CD4-positive, alpha-beta T cell treated with Interleukin-6 for 4 hours (primary cell): ENCODE results near the gene TOR1AIP2.
A peak's percentile ranks its signal among the peaks of the same experiment; 100 is the strongest.
"Not testable (repeated sequence)": the region's sequence is repeated elsewhere in the genome, so short reads cannot be mapped to it uniquely, and the experiment has no call there.

Source experiments
- DNase-seq: peaks from one replicate; pipeline ENCODE4 v3.0.0-alpha.2; 2020; ENCODE audit warnings: mixed read lengths

TOR1AIP2 gene

GRCh38 chr1:179875596-179876299 is 1.9 kb downstream of the TOR1AIP2 start:
- DNase-seq: no peak

- no peak for DNase-seq
These were observed 4.2 kb downstream of the TOR1AIP2 start for GRCh38 chr1:179873438-179873851.

- no peak for DNase-seq
These were observed 5.0 kb downstream of the TOR1AIP2 start for GRCh38 chr1:179872558-179872957.

GRCh38 chr1:179871940-179872339 is 5.7 kb downstream of the TOR1AIP2 start:
- DNase-seq: no peak

GRCh38 chr1:179870870-179871269 is 6.7 kb downstream of the TOR1AIP2 start:
- no peak for DNase-seq

- peak; percentile 72 for DNase-seq
These were observed 9.9 kb downstream of the TOR1AIP2 start for GRCh38 chr1:179867493-179868330.

- no peak for DNase-seq
These were observed 11.0 kb downstream of the TOR1AIP2 start for GRCh38 chr1:179866616-179867015.

- DNase-seq: no peak
These were observed 12.2 kb downstream of the TOR1AIP2 start for GRCh38 chr1:179865377-179865776.

- no peak for DNase-seq
These were observed 17.0 kb downstream of the TOR1AIP2 start for GRCh38 chr1:179860652-179861051.

GRCh38 chr1:179857009-179857408 is 20.6 kb downstream of the TOR1AIP2 start:
- DNase-seq: no peak

- DNase-seq: no peak
These were observed 21.3 kb downstream of the TOR1AIP2 start for GRCh38 chr1:179856296-179856695.

- DNase-seq: not testable (repeated sequence)
These were observed 21.8 kb downstream of the TOR1AIP2 start for GRCh38 chr1:179855831-179856230.

- DNase-seq: no peak
These were observed 24.5 kb downstream of the TOR1AIP2 start for GRCh38 chr1:179853102-179853501.

GRCh38 chr1:179848233-179848632 is 29.4 kb downstream of the TOR1AIP2 start:
- no peak for DNase-seq

GRCh38 chr1:179840107-179840506 is 37.5 kb downstream of the TOR1AIP2 start:
- DNase-seq: no peak

- not testable (repeated sequence) for DNase-seq
These were observed 40.7 kb downstream of the TOR1AIP2 start for GRCh38 chr1:179836686-179837445.

- peak; percentile 34 for DNase-seq
These were observed 45.5 kb downstream of the TOR1AIP2 start for GRCh38 chr1:179831852-179832699.

- no peak for DNase-seq
These were observed 46.4 kb downstream of the TOR1AIP2 start for GRCh38 chr1:179831225-179831624.

GRCh38 chr1:179828554-179829110 is 49.0 kb downstream of the TOR1AIP2 start:
- DNase-seq: no peak

- DNase-seq: no peak
These were observed 50.9 kb downstream of the TOR1AIP2 start for GRCh38 chr1:179826626-179827280.

GRCh38 chr1:179825798-179826460 is 51.7 kb downstream of the TOR1AIP2 start:
- no peak for DNase-seq
